HEK293 (cell line): Measurements from ENCODE around the gene CNTRL.
A peak's percentile ranks its signal among the peaks of the same experiment; 100 is the strongest.

ENCODE experiments used
- BCL11A ChIP-seq: fragments of 450-650 bp; formaldehyde crosslinking; IDR thresholded peaks from 2 replicates; pipeline ENCODE4 v1.5.1; 2016; ENCODE audit warnings: low read depth, missing biosample characterization, missing genetic modification characterization
- CTCF ChIP-seq: fragments of 450-650 bp; formaldehyde crosslinking; IDR thresholded peaks from 2 replicates; pipeline ENCODE4 v1.5.1; 2016; ENCODE audit warnings: missing biosample characterization, missing genetic modification characterization
- GLIS2 ChIP-seq: fragments of 450-650 bp; formaldehyde crosslinking; IDR thresholded peaks from 2 replicates; pipeline ENCODE4 v1.5.1; 2016; ENCODE audit warnings: missing biosample characterization, missing genetic modification characterization
- KLF16 ChIP-seq: fragments of 450-650 bp; formaldehyde crosslinking; IDR thresholded peaks from 2 replicates; pipeline ENCODE4 v1.5.1; 2017; ENCODE audit warnings: missing biosample characterization, missing genetic modification characterization
- KLF17 ChIP-seq: fragments of 450-650 bp; formaldehyde crosslinking; IDR thresholded peaks from 2 replicates; pipeline ENCODE4 v1.5.1; 2016; ENCODE audit warnings: missing biosample characterization, missing genetic modification characterization
- MYNN ChIP-seq: fragments of 450-650 bp; formaldehyde crosslinking; IDR thresholded peaks from 2 replicates; pipeline ENCODE4 v1.5.1; 2016; ENCODE audit warnings: missing biosample characterization, missing genetic modification characterization, borderline replicate concordance
- OSR2 ChIP-seq: fragments of 450-650 bp; formaldehyde crosslinking; IDR thresholded peaks from 2 replicates; pipeline ENCODE4 v1.5.1; 2016; ENCODE audit warnings: missing biosample characterization, missing genetic modification characterization
- PRDM4 ChIP-seq: fragments of 450-650 bp; formaldehyde crosslinking; IDR thresholded peaks from 2 replicates; pipeline ENCODE4 v1.5.1; 2017; ENCODE audit warnings: missing biosample characterization, missing genetic modification characterization
- WT1 ChIP-seq: fragments of 450-650 bp; formaldehyde crosslinking; IDR thresholded peaks from 2 replicates; pipeline ENCODE4 v1.5.1; 2016; ENCODE audit warnings: missing biosample characterization, missing genetic modification characterization
- ZBTB17 ChIP-seq: fragments of 450-650 bp; formaldehyde crosslinking; IDR thresholded peaks from 2 replicates; pipeline ENCODE4 v1.5.1; 2016; ENCODE audit warnings: missing biosample characterization, missing genetic modification characterization
- ZBTB26 ChIP-seq: fragments of 450-650 bp; formaldehyde crosslinking; optimal IDR thresholded peaks from 2 replicates; pipeline ENCODE3; 2016; ENCODE audit warnings: missing biosample characterization, mild to moderate bottlenecking, missing genetic modification characterization
- ZNF140 ChIP-seq: fragments of 450-650 bp; formaldehyde crosslinking; IDR thresholded peaks from 2 replicates; pipeline ENCODE4 v1.5.1; 2016; ENCODE audit warnings: missing biosample characterization, missing genetic modification characterization
- ZNF146 ChIP-seq: fragments of 450-650 bp; formaldehyde crosslinking; IDR thresholded peaks from 2 replicates; pipeline ENCODE4 v1.5.1; 2016; ENCODE audit warnings: missing biosample characterization, missing genetic modification characterization
- ZNF211 ChIP-seq: fragments of 450-650 bp; formaldehyde crosslinking; IDR thresholded peaks from 2 replicates; pipeline ENCODE4 v1.5.1; 2016; ENCODE audit warnings: low read depth, missing biosample characterization, missing genetic modification characterization
- ZNF266 ChIP-seq: fragments of 450-650 bp; formaldehyde crosslinking; IDR thresholded peaks from 2 replicates; pipeline ENCODE4 v1.5.1; 2016; ENCODE audit warnings: missing biosample characterization, missing genetic modification characterization, low read depth
- ZNF394 ChIP-seq: fragments of 450-650 bp; formaldehyde crosslinking; IDR thresholded peaks from 2 replicates; pipeline ENCODE4 v1.5.1; 2016; ENCODE audit warnings: missing biosample characterization, missing genetic modification characterization, mild to moderate bottlenecking, moderate library complexity, borderline replicate concordance
- ZNF558 ChIP-seq: fragments of 450-650 bp; formaldehyde crosslinking; IDR thresholded peaks from 2 replicates; pipeline ENCODE4 v1.5.1; 2016; ENCODE audit warnings: missing biosample characterization, missing genetic modification characterization
- ZNF610 ChIP-seq: fragments of 450-650 bp; formaldehyde crosslinking; IDR thresholded peaks from 2 replicates; pipeline ENCODE4 v1.5.1; 2016; ENCODE audit warnings: missing biosample characterization, missing genetic modification characterization, borderline replicate concordance
- ZNF621 ChIP-seq: fragments of 450-650 bp; formaldehyde crosslinking; IDR thresholded peaks from 2 replicates; pipeline ENCODE4 v1.5.1; 2017; ENCODE audit warnings: missing biosample characterization, missing genetic modification characterization
- ZNF623 ChIP-seq: fragments of 450-650 bp; formaldehyde crosslinking; IDR thresholded peaks from 2 replicates; pipeline ENCODE4 v1.5.1; 2016; ENCODE audit warnings: missing biosample characterization, missing genetic modification characterization
- ZNF654 ChIP-seq: fragments of 450-650 bp; formaldehyde crosslinking; IDR thresholded peaks from 2 replicates; pipeline ENCODE4 v1.5.1; 2016; ENCODE audit warnings: low read depth, missing biosample characterization, missing genetic modification characterization
- ZNF658 ChIP-seq: fragments of 450-650 bp; formaldehyde crosslinking; IDR thresholded peaks from 2 replicates; pipeline ENCODE4; 2016; ENCODE audit warnings: missing biosample characterization, missing genetic modification characterization
- ZNF692 ChIP-seq: fragments of 450-650 bp; formaldehyde crosslinking; IDR thresholded peaks from 2 replicates; pipeline ENCODE4 v1.5.1; 2016; ENCODE audit warnings: missing biosample characterization, missing genetic modification characterization
- ZNF704 ChIP-seq: fragments of 450-650 bp; formaldehyde crosslinking; IDR thresholded peaks from 2 replicates; pipeline ENCODE4 v1.5.1; 2016; ENCODE audit warnings: missing biosample characterization, missing genetic modification characterization

The CNTRL gene

GRCh38 chr9:121201738-121202533 is 127.2 kb downstream of the CNTRL start, which contains the start of gene RAB14 (continued):
- TF ChIP-seq ZNF621 (tag by site-specific recombination): no peak
- TF ChIP-seq BCL11A (tag by site-specific recombination): no peak
- TF ChIP-seq ZNF266 (tag by site-specific recombination): no peak
- TF ChIP-seq OSR2 (tag by site-specific recombination): peak; percentile 97
- TF ChIP-seq ZNF610 (tag by site-specific recombination): 0 out of 2 replicates have a peak, but pooled peaks have one; percentile 25
- 0 out of 2 replicates have a peak, but pooled peaks have one; percentile 8 for TF ChIP-seq ZBTB17 (tag by site-specific recombination)
- no peak for TF ChIP-seq ZNF704 (tag by site-specific recombination)
- no peak for TF ChIP-seq PRDM4
- TF ChIP-seq ZNF692 (tag by site-specific recombination): no peak
- TF ChIP-seq WT1 (tag by site-specific recombination): no peak
- TF ChIP-seq ZNF658 (tag by site-specific recombination): no peak
- TF ChIP-seq ZNF211 (tag by site-specific recombination): no peak
- TF ChIP-seq ZBTB26 (tag by site-specific recombination): peak; percentile 74
- TF ChIP-seq ZNF623 (tag by site-specific recombination): no peak
- TF ChIP-seq ZNF654 (tag by site-specific recombination): no peak
- no peak for TF ChIP-seq ZNF146 (tag by site-specific recombination)
- peak; percentile 76 for TF ChIP-seq GLIS2 (tag by site-specific recombination)
- peak; percentile 80 for TF ChIP-seq CTCF (tag by site-specific recombination)
- no peak for TF ChIP-seq MYNN (tag by site-specific recombination)
- TF ChIP-seq ZNF140 (tag by site-specific recombination): no peak
- TF ChIP-seq ZNF558 (tag by site-specific recombination): no peak
- 0 out of 2 replicates have a peak, but pooled peaks have one; percentile 14 for TF ChIP-seq KLF17 (tag by site-specific recombination)
- TF ChIP-seq ZNF394: no peak
- peak; percentile 5; the same call in 1 of the 2 replicates for TF ChIP-seq KLF16
- TF ChIP-seq, all 188 proteins: peak for 27
